ENCODE data around the gene ZNF554.

ZNF554 gene

DNA sequence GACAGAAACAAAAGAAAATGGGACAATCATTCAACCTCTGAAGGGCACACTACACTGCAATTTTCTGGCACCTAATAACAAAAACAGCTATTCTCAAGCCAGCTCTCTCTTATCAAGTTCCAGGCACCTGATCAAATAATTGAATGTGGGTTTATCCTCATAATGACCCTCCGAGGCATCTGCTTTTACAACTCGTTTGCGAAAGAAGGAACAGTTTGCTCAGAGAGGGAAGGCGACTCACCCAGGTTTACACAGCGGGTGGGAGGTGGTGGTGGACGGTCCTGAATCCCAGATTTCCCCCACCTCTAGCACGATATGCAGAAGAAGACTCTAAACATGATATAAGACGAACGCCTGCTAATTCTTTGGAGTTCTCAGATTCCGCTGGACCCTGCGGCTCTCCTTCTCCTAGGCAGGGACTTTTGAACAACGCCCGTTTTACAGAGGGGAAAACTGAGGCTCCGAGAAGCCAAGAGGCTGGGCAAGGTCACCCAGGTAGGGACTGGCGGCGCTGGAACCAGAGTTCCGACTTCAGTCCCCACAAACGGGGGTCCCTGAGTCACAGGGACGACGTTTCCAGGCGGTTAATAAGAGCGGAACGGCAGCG is 37.2 kb upstream of the ZNF554 start:
- Histone ChIP-seq H3K4me3 (ENCODE audit: low read length, poor library complexity, severe bottlenecking) (peak overlapping the region; percentile 89), H3F3A (ENCODE audit: low read depth) (no peaks in the 10 kb centered on the region), H2AFZ (ENCODE audit: low read length) (peak overlapping the region; percentile 69; the same call in 1 of the 2 replicates), H4K20me1 (ENCODE audit: insufficient read depth, low read length, poor library complexity, severe bottlenecking) (peaks cover 44% of the 10 kb centered on the region), H3K4me2 (ENCODE audit: low read depth, low read length, poor library complexity, severe bottlenecking) (peak overlapping the region; percentile 76), H3K4me1 (ENCODE audit: insufficient read depth, low read length, poor library complexity, severe bottlenecking) (peaks cover 33% of the 10 kb centered on the region), H3K27me3 (ENCODE audit: insufficient read depth, low read length, poor library complexity, severe bottlenecking) (no peaks in the 10 kb centered on the region), H3K9ac (ENCODE audit: low read depth, low read length, poor library complexity, severe bottlenecking) (peak overlapping the region; percentile 94), H3K36me3 (ENCODE audit: insufficient read depth, low read length) (no peaks in the 10 kb centered on the region), H3K9me3 (ENCODE audit: insufficient read depth, low read depth, low read length) (no peaks in the 10 kb centered on the region), H3K9me2 (replicated peaks; ENCODE audit: low read depth, low read length) (no peaks in the 10 kb centered on the region), H3K79me2 (ENCODE audit: insufficient read depth, low read length) (peaks cover 78% of the 10 kb centered on the region)
- no peak for TF ChIP-seq EZH2phosphoT487 (IDR thresholded peaks at IDR 0.05; ENCODE audit: borderline replicate concordance)
- TF ChIP-seq, protein P1, sequence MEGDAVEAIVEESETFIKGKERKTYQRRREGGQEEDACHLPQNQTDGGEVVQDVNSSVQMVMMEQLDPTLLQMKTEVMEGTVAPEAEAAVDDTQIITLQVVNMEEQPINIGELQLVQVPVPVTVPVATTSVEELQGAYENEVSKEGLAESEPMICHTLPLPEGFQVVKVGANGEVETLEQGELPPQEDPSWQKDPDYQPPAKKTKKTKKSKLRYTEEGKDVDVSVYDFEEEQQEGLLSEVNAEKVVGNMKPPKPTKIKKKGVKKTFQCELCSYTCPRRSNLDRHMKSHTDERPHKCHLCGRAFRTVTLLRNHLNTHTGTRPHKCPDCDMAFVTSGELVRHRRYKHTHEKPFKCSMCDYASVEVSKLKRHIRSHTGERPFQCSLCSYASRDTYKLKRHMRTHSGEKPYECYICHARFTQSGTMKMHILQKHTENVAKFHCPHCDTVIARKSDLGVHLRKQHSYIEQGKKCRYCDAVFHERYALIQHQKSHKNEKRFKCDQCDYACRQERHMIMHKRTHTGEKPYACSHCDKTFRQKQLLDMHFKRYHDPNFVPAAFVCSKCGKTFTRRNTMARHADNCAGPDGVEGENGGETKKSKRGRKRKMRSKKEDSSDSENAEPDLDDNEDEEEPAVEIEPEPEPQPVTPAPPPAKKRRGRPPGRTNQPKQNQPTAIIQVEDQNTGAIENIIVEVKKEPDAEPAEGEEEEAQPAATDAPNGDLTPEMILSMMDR (conservative IDR thresholded peaks at IDR 0.05; ENCODE audit: low read length): no peak

DNA sequence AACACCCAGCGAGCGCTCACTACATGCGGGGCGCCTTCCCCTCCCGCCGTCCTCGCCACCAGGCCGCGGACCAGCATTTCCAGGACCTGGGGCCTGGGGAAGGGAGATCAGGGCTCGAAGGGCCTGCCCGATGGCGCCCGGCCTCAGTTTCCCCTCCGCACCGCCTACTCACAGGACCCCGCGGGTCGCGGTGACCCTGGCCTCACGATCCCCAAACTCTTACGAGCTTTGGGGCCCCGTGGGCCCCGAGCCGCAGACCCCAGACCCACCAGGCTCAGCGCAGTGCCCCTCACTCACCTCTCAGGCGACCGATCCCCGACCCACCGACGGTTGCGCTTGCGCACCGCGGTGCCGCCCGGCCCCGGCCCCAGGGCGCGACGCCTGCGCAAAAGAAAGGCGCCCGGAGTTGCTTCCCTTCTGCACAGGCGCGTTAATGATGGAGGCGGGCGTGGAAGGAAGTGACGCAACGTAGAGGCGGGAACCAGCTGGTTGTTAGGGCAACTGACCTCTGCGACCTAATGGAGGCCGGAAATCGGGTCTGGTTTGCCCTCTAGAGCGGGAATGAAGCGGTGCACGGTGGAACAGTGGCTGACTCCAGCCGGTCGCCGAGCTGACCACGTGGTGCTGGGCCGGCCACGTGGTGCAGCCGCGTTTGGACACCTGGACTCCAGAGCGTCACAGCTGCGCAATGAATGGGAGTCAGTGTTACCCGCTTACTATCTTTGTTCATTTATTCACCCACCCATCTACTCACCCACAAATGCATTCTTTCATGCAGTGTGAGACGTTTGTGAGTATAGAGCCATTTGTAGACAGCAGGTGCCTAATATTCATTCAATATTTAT is 36.5 kb upstream of the ZNF554 start, which contains the start of gene SGTA:
SGTA (minus strand) TSS at position 338 of the 845 bp plus-strand sequence. CDS start 14,205 bp downstream, outside the sequence.
- H3K79me2 ChIP-seq (ENCODE audit: insufficient read depth, low read length): peaks cover 78% of the 10 kb centered on the region
- no peak for TF ChIP-seq EZH2phosphoT487 (IDR thresholded peaks at IDR 0.05; ENCODE audit: borderline replicate concordance)
- TF ChIP-seq, protein P1 (conservative IDR thresholded peaks at IDR 0.05; ENCODE audit: low read length): peak; percentile 38; the same call in 1 of the 2 replicates
- no peaks in the 10 kb centered on the region for H3K9me3 ChIP-seq (ENCODE audit: insufficient read depth, low read depth, low read length)
- H2AFZ ChIP-seq (ENCODE audit: low read length): peak within 1 kb of the TSS; percentile 75
- H3K27me3 ChIP-seq (ENCODE audit: insufficient read depth, low read length, poor library complexity, severe bottlenecking): no peaks in the 10 kb centered on the region
- H3K4me1 ChIP-seq (ENCODE audit: insufficient read depth, low read length, poor library complexity, severe bottlenecking): peaks cover 38% of the 10 kb centered on the region
- peak within 1 kb of the TSS; percentile 76 for H3K4me2 ChIP-seq (ENCODE audit: low read depth, low read length, poor library complexity, severe bottlenecking)
- no peaks in the 10 kb centered on the region for H3F3A ChIP-seq (ENCODE audit: low read depth)
- peak within 1 kb of the TSS; percentile 89 for H3K4me3 ChIP-seq (ENCODE audit: low read length, poor library complexity, severe bottlenecking)
- peaks cover 44% of the 10 kb centered on the region for H4K20me1 ChIP-seq (ENCODE audit: insufficient read depth, low read length, poor library complexity, severe bottlenecking)
- no peaks in the 10 kb centered on the region for H3K9me2 ChIP-seq (replicated peaks; ENCODE audit: low read depth, low read length)
- H3K9ac ChIP-seq (ENCODE audit: low read depth, low read length, poor library complexity, severe bottlenecking): peak within 1 kb of the TSS; percentile 94
- H3K36me3 ChIP-seq (ENCODE audit: insufficient read depth, low read length): no peaks in the 10 kb centered on the region

DNA sequence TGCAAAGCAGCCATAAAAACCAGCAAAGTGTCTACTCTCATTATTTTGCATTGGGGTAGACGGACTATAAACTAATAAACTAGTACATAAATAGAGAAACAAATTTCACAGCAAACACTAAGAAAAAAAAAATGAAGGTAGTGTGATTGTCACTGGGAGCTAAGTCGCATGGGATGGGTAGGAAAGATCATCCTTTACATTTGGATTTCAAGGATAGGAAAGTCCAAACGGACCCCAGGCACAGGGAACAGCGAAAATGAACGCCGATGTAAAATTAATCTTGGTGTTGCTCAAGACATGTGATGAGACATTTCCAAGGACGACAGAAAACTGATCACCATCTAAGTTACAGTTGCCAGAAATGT is 35.9 kb upstream of the ZNF554 start:
- Histone ChIP-seq H3K79me2 (ENCODE audit: insufficient read depth, low read length) (peaks cover 78% of the 10 kb centered on the region), H3K9me2 (replicated peaks; ENCODE audit: low read depth, low read length) (no peaks in the 10 kb centered on the region), H3K4me3 (ENCODE audit: low read length, poor library complexity, severe bottlenecking) (peak overlapping the region; percentile 89), H3F3A (ENCODE audit: low read depth) (no peaks in the 10 kb centered on the region), H3K27me3 (ENCODE audit: insufficient read depth, low read length, poor library complexity, severe bottlenecking) (no peaks in the 10 kb centered on the region), H3K9ac (ENCODE audit: low read depth, low read length, poor library complexity, severe bottlenecking) (peak overlapping the region; percentile 49), H3K4me1 (ENCODE audit: insufficient read depth, low read length, poor library complexity, severe bottlenecking) (peaks cover 36% of the 10 kb centered on the region), H3K9me3 (ENCODE audit: insufficient read depth, low read depth, low read length) (no peaks in the 10 kb centered on the region), H3K4me2 (ENCODE audit: low read depth, low read length, poor library complexity, severe bottlenecking) (peak overlapping the region; percentile 76), H4K20me1 (ENCODE audit: insufficient read depth, low read length, poor library complexity, severe bottlenecking) (peaks cover 38% of the 10 kb centered on the region), H3K36me3 (ENCODE audit: insufficient read depth, low read length) (no peaks in the 10 kb centered on the region), H2AFZ (ENCODE audit: low read length) (peak overlapping the region; percentile 75)
- no peak for TF ChIP-seq EZH2phosphoT487 (IDR thresholded peaks at IDR 0.05; ENCODE audit: borderline replicate concordance)
- TF ChIP-seq, protein P1 (conservative IDR thresholded peaks at IDR 0.05; ENCODE audit: low read length): no peak
